GM23248 (cell line): ENCODE data around the gene RSPH1.

Experiments used
- EZH2 ChIP-seq: fragments of 200-600 bp; sonication (generic); IDR thresholded peaks from 2 replicates; pipeline ENCODE4 v1.6.1; 2018; ENCODE audit warnings: antibody characterized with exemption, mild to moderate bottlenecking; ENCODE audit not compliant: insufficient read depth, poor library complexity, severe bottlenecking
- EZH2phosphoT487 ChIP-seq: fragments of 200-600 bp; sonication (generic); IDR thresholded peaks from 2 replicates; pipeline ENCODE4 v1.6.1; 2018; ENCODE audit warnings: antibody characterized with exemption, moderate library complexity, mild to moderate bottlenecking, low read depth; ENCODE audit not compliant: insufficient read depth

DNA sequence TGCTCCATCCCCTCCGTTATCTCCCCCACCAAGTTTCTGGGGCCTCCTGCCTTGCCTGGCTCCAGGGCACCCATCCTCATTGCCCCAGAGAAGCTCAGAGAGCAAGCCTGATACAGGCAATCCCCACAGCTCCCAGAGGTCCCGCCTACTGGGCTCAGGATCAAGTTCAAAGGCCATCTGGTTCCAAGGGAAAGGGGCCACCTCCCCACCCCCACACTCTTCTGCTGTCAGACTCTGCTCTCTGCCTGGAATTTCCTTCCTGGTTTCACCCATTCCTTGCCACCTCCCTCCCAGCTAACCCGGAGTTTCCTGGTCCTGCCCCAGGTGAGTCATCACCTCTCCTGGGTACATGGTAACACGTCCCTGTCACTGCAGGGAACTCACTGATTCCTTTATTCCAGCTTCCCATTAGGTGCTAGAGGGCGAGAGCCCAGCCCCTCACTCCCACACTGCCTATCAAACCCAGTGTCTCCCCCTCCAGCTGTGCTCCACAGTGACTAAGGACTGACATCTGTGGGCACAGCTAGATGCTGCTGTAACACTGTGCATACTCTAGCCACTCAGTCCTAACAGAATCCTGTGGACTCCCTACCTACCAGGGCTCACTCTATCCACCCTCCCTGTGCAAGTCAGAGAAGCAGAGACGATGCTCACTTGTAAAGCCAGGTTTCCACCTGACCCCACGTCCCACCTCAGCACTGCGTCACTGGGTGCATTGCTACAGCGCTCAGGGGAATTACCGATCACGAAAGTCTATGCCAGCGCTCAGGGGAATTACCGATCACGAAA is 21.8 kb downstream of the RSPH1 start:
- TF ChIP-seq EZH2phosphoT487 (no peak), EZH2 (no peak)
